Measurements from ENCODE around the gene LCE1A.

Gene LCE1A

GRCh38 chr1:152827173-152827572 lies at the start of gene LCE1A:
LCE1A (plus strand) TSS chr1:152827473; CDS start chr1:152827473, 0 bp downstream.
- DNase-seq (ENCODE audit: low read depth), result no peak

- DNase-seq (ENCODE audit: low read depth), result no peak
Measured at GRCh38 chr1:152777510-152778137, 49.6 kb upstream of the LCE1A start.

- DNase-seq (ENCODE audit: low read depth), result no peak
Measured at GRCh38 chr1:152783095-152783494, 44.2 kb upstream of the LCE1A start.

- DNase-seq (ENCODE audit: low read depth), result no peak
Measured at GRCh38 chr1:152786077-152786476, 41.2 kb upstream of the LCE1A start, which contains the start of gene LCE1E. LCE1E (plus strand) TSS chr1:152786257; CDS start chr1:152787300, 1,043 bp downstream.

- DNase-seq (ENCODE audit: low read depth), result no peak
Measured at GRCh38 chr1:152795686-152796085, 31.6 kb upstream of the LCE1A start.

- DNase-seq (ENCODE audit: low read depth), result no peak
Measured at GRCh38 chr1:152796421-152796820, 30.9 kb upstream of the LCE1A start, which contains the start of gene LCE1D. LCE1D (plus strand) TSS chr1:152796721; CDS start chr1:152797795, 1,074 bp downstream.

GRCh38 chr1:152801333-152801732 lies 25.9 kb upstream of the LCE1A start:
- DNase-seq (ENCODE audit: low read depth), result no peak

GRCh38 chr1:152806576-152806975 lies 20.7 kb upstream of the LCE1A start, which contains the start of gene LCE1C:
LCE1C (minus strand) TSS chr1:152806651; CDS start chr1:152805478, 1,173 bp downstream.
- no peak for DNase-seq (ENCODE audit: low read depth)

GRCh38 chr1:152811050-152811449 lies 16.2 kb upstream of the LCE1A start:
- DNase-seq (ENCODE audit: low read depth), result no peak

GRCh38 chr1:152811671-152812070 lies 15.6 kb upstream of the LCE1A start, which contains the start of gene LCE1B:
LCE1B (plus strand) TSS chr1:152811971; CDS start chr1:152812447, 476 bp downstream.
- DNase-seq (ENCODE audit: low read depth), result no peak

GRCh38 chr1:152817309-152817708 lies 10.0 kb upstream of the LCE1A start:
- DNase-seq (ENCODE audit: low read depth), result no peak

GRCh38 chr1:152823294-152823693 lies 4.0 kb upstream of the LCE1A start:
- no peak for DNase-seq (ENCODE audit: low read depth)

GRCh38 chr1:152824964-152825363 lies 2.3 kb upstream of the LCE1A start:
- no peak for DNase-seq (ENCODE audit: low read depth)

- DNase-seq (ENCODE audit: low read depth), result no peak
Measured at GRCh38 chr1:152836870-152837269, 9.6 kb downstream of the LCE1A start.

- no peak for DNase-seq (ENCODE audit: low read depth)
Measured at GRCh38 chr1:152842556-152842955, 15.3 kb downstream of the LCE1A start, which contains the start of gene LCE6A. LCE6A (plus strand) TSS chr1:152842856; CDS start chr1:152843521, 665 bp downstream.

- DNase-seq (ENCODE audit: low read depth), result no peak
Measured at GRCh38 chr1:152855661-152856060, 28.4 kb downstream of the LCE1A start.

GRCh38 chr1:152858062-152858461 lies 30.8 kb downstream of the LCE1A start:
- no peak for DNase-seq (ENCODE audit: low read depth)

- no peak for DNase-seq (ENCODE audit: low read depth)
Measured at GRCh38 chr1:152859696-152860095, 32.4 kb downstream of the LCE1A start, which contains the start of gene LCE7A. LCE7A (plus strand) TSS chr1:152859996; CDS start chr1:152860698, 702 bp downstream.

- no peak for DNase-seq (ENCODE audit: low read depth)
Measured at GRCh38 chr1:152860129-152860528, 32.9 kb downstream of the LCE1A start.

GRCh38 chr1:152861374-152861773 lies 34.1 kb downstream of the LCE1A start:
- no peak for DNase-seq (ENCODE audit: low read depth)

GRCh38 chr1:152864443-152864842 lies 37.2 kb downstream of the LCE1A start:
- DNase-seq (ENCODE audit: low read depth), result no peak

GRCh38 chr1:152866321-152866720 lies 39.0 kb downstream of the LCE1A start:
- no peak for DNase-seq (ENCODE audit: low read depth)

- peak; percentile 19 for DNase-seq (ENCODE audit: low read depth)
Measured at GRCh38 chr1:152869808-152870419, 42.6 kb downstream of the LCE1A start.

Data from stimulated activated CD8-positive, alpha-beta memory T cell treated with anti-CD3 and anti-CD28 coated beads, Interleukin-4, amount 100 ng/mL, for 24 hours (primary cell).